ENCODE results near the gene BANF2. TPM values are rescaled to one million over a fixed set of nuclear protein-coding genes. Genes with fewer than 3 reads are reported as not detected.

BANF2 gene
- total RNA-seq, 1 experiment from 2014 or later, result not detected

DNA sequence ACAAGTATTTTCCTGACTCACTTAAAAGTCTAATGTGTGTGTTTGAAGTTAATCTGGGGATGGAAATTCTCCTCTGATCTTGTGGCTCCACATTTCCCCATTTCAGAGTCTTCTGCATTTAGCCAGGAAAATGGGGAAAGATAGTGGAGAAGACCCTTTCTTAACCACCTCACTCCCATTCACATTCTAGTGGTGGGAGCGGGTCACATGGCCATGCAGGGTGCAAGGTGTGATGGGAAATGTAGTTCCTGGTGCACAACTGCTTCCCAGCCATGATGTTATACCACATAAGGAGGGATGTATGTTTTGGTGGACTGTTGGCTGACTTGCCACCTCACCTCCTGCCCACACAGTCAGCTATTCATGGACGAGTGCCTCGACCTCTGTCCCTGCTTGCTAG, 61.8 kb downstream of the BANF2 start:
- Histone ChIP-seq H3K27ac (ENCODE audit: low read length) (no peak overlapping the region), H3K4me3 (ENCODE audit: low read length) (no peak overlapping the region), H3K27me3 (ENCODE audit: low read length) (no peaks in the 10 kb centered on the region), H3K79me2 (ENCODE audit: low read length) (no peaks in the 10 kb centered on the region), H3K36me3 (ENCODE audit: low read depth, low read length) (no peaks in the 10 kb centered on the region), H3K4me1 (ENCODE audit: insufficient read depth, low read length) (peaks cover 7% of the 10 kb centered on the region; the same call in 1 of the 2 replicates), H3K9me2 (replicated peaks; ENCODE audit: low read length) (no peaks in the 10 kb centered on the region), H2AFZ (ENCODE audit: low read length) (no peak overlapping the region), H3F3A (ENCODE audit: low read length, unreplicated experiment) (no peaks in the 10 kb centered on the region), H4K20me1 (ENCODE audit: low read length) (no peaks in the 10 kb centered on the region), H3K9me3 (ENCODE audit: low read length) (no peaks in the 10 kb centered on the region), H3K4me2 (ENCODE audit: low read length) (no peak overlapping the region), H3K9ac (ENCODE audit: low read length) (no peak overlapping the region)
- ATAC-seq (peak; percentile 43; the same call in 1 of the 2 replicates), DNase-seq (no peak)
- intact Hi-C loops (cut with micrococcal nuclease), result no loop called here
- TF ChIP-seq CTCF (conservative IDR thresholded peaks at IDR 0.05; ENCODE audit: low read depth, low read length) (no peak), EZH2phosphoT487 (IDR thresholded peaks at IDR 0.05; ENCODE audit: borderline replicate concordance, low read length) (no peak), EZH2 (IDR thresholded peaks at IDR 0.05; ENCODE audit: low read length, unreplicated experiment) (no peak)
- no TSS peak for BruUV-seq (replicated peaks)
- ChIA-PET CTCF (no interaction called here), POLR2A (ENCODE audit: unreplicated experiment) (no interaction called here)

DNA sequence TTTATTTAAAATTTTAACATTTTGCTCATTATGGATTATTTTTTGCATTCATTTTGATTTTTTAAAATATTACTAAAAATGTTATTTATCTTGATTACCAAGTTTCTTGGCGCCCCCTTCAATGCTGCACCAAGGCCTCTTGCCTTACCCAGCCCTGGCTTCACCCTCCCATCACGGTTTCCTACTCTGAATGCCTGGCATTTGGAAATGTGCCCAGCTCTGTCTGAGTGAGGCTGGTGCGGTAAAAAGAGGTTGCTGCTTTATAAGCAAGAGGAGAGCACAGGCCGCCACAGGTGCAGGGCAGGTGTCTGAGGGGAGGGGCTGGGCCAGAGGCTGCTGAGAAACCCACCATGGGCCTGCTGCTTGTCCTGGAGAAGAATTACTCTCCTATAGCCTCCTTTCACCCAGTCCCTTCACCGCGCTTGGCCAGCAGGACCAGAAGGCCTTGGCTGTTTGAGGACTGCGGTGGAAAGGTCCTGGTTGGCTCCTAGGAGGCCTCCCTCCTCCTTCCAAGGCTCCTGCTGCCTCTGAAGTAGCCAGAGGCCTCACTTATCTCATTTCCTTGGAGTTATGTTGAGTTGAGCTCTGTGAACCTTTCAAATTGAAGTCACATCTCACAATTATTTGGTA, 62.6 kb downstream of the BANF2 start:
- POLR2A ChIA-PET (ENCODE audit: unreplicated experiment), result no interaction called here
- no TSS peak for BruUV-seq (replicated peaks)

More for the DNA sequence above, 62.6 kb downstream of the BANF2 start:
- Histone ChIP-seq H3K27ac (ENCODE audit: low read length) (no peak overlapping the region), H3F3A (ENCODE audit: low read length, unreplicated experiment) (no peaks in the 10 kb centered on the region), H3K9me3 (ENCODE audit: low read length) (no peaks in the 10 kb centered on the region), H3K4me3 (ENCODE audit: low read length) (no peak overlapping the region), H3K9ac (ENCODE audit: low read length) (no peak overlapping the region), H2AFZ (ENCODE audit: low read length) (no peak overlapping the region), H4K20me1 (ENCODE audit: low read length) (no peaks in the 10 kb centered on the region), H3K27me3 (ENCODE audit: low read length) (no peaks in the 10 kb centered on the region), H3K9me2 (replicated peaks; ENCODE audit: low read length) (no peaks in the 10 kb centered on the region), H3K4me2 (ENCODE audit: low read length) (no peak overlapping the region), H3K79me2 (ENCODE audit: low read length) (no peaks in the 10 kb centered on the region), H3K36me3 (ENCODE audit: low read depth, low read length) (no peaks in the 10 kb centered on the region), H3K4me1 (ENCODE audit: insufficient read depth, low read length) (peaks cover 7% of the 10 kb centered on the region; the same call in 1 of the 2 replicates)
- intact Hi-C loops (cut with micrococcal nuclease), result no loop called here
- CTCF ChIA-PET, result no interaction called here
- TF ChIP-seq EZH2phosphoT487 (IDR thresholded peaks at IDR 0.05; ENCODE audit: borderline replicate concordance, low read length) (no peak), CTCF (conservative IDR thresholded peaks at IDR 0.05; ENCODE audit: low read depth, low read length) (no peak), EZH2 (IDR thresholded peaks at IDR 0.05; ENCODE audit: low read length, unreplicated experiment) (no peak)
- no peak for DNase-seq
- ATAC-seq, result no peak

Measured in PC-3 (cell line).